Stimulated activated CD8-positive, alpha-beta memory T cell treated with anti-CD3 and anti-CD28 coated beads, Interleukin-7, amount 100 ng/mL, for 24 hours (primary cell): Measurements from ENCODE around the gene ALDH1B1.

Source experiments
- DNase-seq: peaks from one replicate; pipeline ENCODE4 v3.0.0-alpha.2; 2020; ENCODE audit warnings: low read depth

The ALDH1B1 gene

GRCh38 chr9:38416461-38416860, 24.0 kb downstream of the ALDH1B1 start:
- no peak for DNase-seq

GRCh38 chr9:38417003-38417945, 24.8 kb downstream of the ALDH1B1 start:
- DNase-seq: no peak

GRCh38 chr9:38418366-38418765, 25.9 kb downstream of the ALDH1B1 start:
- no peak for DNase-seq

GRCh38 chr9:38419181-38419580, 26.7 kb downstream of the ALDH1B1 start:
- DNase-seq: no peak

GRCh38 chr9:38421498-38422211, 29.2 kb downstream of the ALDH1B1 start:
- no peak for DNase-seq

GRCh38 chr9:38422555-38423260, 30.2 kb downstream of the ALDH1B1 start:
- DNase-seq: no peak

- no peak for DNase-seq
Measured at GRCh38 chr9:38423273-38423972, 30.9 kb downstream of the ALDH1B1 start.

GRCh38 chr9:38423973-38424843, 31.7 kb downstream of the ALDH1B1 start, which contains the start of gene IGFBPL1:
Gene IGFBPL1 (minus strand): TSS chr9:38424454. CDS start chr9:38424424, 30 bp downstream.
- no peak for DNase-seq

GRCh38 chr9:38424918-38425317, 32.4 kb downstream of the ALDH1B1 start:
- no peak for DNase-seq

GRCh38 chr9:38428062-38428461, 35.6 kb downstream of the ALDH1B1 start:
- no peak for DNase-seq

- no peak for DNase-seq
Measured at GRCh38 chr9:38431116-38431515, 38.6 kb downstream of the ALDH1B1 start.

- no peak for DNase-seq
Measured at GRCh38 chr9:38432922-38433510, 40.5 kb downstream of the ALDH1B1 start.

GRCh38 chr9:38434365-38434764, 41.9 kb downstream of the ALDH1B1 start:
- DNase-seq: no peak

- no peak for DNase-seq
Measured at GRCh38 chr9:38434853-38435252, 42.4 kb downstream of the ALDH1B1 start.

- no peak for DNase-seq
Measured at GRCh38 chr9:38435521-38435920, 43.0 kb downstream of the ALDH1B1 start.

- no peak for DNase-seq
Measured at GRCh38 chr9:38436708-38437107, 44.2 kb downstream of the ALDH1B1 start.

- no peak for DNase-seq
Measured at GRCh38 chr9:38437193-38437823, 44.8 kb downstream of the ALDH1B1 start.

- DNase-seq: no peak
Measured at GRCh38 chr9:38439291-38439915, 46.9 kb downstream of the ALDH1B1 start.

GRCh38 chr9:38439916-38440301, 47.4 kb downstream of the ALDH1B1 start:
- DNase-seq: no peak
